Measurements from ENCODE around the gene FSD1.
"Not testable (repeated sequence)": the region's sequence is repeated elsewhere in the genome, so short reads cannot be mapped to it uniquely, and the experiment has no call there.

The FSD1 gene

GRCh38 chr19:4286141-4286540 lies 18.3 kb upstream of the FSD1 start:
- DNase-seq: not testable (repeated sequence)

- DNase-seq: no peak
Measured at GRCh38 chr19:4288091-4288777, 16.2 kb upstream of the FSD1 start.

GRCh38 chr19:4291184-4291732 lies 13.1 kb upstream of the FSD1 start:
- no peak for DNase-seq

- DNase-seq: no peak
Measured at GRCh38 chr19:4292515-4292914, 11.9 kb upstream of the FSD1 start.

GRCh38 chr19:4294389-4294788 lies 10.0 kb upstream of the FSD1 start:
- DNase-seq: no peak

DNA sequence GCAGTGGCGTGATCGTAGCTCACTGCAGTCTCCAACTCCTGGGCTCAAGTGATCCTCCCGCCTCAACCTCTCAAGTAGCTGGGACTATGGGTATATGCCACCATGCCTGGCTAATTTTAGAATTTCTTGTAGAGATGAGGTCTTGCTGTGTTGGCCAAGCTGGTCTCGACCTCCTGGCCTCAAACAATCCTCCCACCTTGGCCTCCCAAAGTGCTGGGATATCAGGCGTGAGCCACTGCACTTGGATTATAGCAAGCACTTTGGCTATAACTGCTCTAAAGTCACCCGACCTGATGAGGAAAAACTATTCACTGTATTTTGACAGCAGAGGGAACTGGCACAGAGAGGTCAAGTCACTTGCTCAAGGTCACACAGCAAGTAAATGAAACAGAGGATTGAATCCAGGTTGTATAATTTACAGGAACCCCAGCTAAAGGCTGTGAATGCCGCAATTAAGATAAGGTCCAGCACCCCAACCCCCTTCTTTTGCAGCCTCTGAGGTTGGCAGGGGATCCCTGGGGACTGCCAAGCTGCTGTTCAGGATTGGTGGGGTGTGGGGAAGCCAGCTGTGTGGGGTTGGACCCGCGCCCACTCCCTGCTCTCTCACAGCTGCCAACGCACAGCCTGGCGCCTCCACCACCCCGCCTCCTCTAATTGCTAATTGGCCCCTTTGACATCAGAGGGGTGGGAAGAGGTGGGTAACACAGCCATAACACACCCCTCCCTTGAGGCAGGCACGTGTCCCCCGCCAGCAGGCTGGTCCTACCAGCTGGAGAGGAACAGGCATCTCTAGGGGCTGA lies 8.2 kb upstream of the FSD1 start:
- DNase-seq: no peak

DNA sequence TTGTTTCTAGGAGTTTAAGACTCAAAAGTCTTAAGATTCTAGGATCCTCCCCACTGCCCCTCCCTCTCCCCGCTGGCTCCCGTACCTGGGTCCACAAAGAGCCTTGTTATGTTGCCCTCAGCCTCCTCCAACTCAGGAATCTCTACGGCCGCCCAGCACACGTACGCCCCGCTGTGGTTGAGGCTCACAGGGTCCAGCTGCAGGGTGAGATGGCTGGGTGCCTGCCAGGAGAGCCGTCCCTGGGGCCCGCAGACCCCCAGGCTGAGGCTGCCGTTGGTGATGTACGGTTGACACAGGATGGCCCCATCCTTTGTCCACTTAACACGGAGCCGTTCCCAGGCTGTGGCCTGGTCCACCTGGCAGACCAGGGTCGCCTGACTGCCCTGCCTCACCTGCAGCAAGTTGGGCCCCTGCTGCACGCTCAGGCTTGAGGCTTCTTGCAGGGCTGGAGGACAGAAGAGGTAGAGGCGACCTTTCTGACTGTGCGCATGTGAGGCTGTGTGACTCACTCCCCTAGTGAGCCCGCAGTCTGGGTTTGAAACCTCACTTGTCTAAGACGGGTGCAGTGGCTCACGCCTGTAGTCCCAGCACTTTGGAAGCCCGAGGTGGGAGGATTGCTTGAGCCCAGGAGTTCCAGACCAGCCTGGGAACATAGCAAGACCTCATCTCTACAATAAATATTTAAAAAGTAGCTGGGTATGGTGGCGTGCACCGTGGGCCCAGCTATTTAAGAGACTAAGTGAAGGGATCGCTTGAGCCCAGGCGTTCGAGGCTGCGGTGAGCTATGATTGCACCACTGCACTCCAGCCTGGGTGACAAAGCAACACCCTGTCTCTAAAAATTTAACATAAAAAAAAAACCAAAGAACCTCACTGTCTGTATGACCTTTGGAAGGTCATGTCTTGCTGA lies 6.2 kb upstream of the FSD1 start:
- DNase-seq: no peak

GRCh38 chr19:4298810-4299550 lies 5.4 kb upstream of the FSD1 start:
- no peak for DNase-seq

- DNase-seq: no peak
Measured at GRCh38 chr19:4300589-4300988, 3.8 kb upstream of the FSD1 start.

- no peak for DNase-seq
Measured at GRCh38 chr19:4301590-4302242, 2.7 kb upstream of the FSD1 start.

DNA sequence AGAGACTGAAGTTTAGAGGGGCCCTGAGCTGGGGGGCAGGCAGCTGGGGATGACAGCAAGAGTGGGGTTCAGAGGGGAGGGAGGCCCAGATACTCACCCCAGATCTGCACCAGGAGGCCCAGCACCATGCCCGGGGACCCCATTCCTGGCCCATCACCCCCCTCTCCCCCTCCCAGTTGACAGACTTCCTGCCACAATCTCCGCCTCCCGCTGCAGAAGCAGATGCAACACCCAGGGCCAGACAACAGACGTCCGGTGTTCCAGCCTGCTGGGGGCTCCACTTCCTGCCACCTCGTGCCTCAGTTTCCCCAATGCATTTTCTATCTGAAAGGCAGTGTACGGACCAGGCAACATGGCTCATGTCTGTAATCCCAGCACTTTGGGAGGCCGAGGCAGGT lies 2.2 kb upstream of the FSD1 start, which contains the start of gene TMIGD2:
TSS of gene TMIGD2 (minus strand) at position 147 of the 398 bp plus-strand sequence. CDS start at position 143, 4 bp downstream.
- DNase-seq: no peak

- no peak for DNase-seq
Measured at GRCh38 chr19:4303819-4304537, 420 bp upstream of the FSD1 start.

DNA sequence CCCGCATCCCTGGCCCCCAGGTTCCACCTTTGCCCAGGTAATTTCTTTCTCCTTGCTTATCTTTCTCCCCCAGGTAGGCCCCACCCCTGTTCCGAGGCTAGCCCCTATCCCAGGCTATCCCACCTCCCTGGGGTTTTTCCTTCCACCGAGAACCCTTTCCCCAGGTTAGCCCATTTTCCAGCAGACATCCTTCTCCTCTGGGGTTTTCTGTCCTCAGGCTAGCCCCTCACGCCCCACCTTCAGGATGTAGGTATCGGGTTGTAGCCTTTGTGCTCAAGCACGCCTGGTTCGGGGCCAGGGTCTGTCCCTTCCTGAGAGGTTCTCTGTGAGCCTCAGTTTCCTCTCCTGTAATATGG lies 837 bp downstream of the FSD1 start:
- no peak for DNase-seq

- no peak for DNase-seq
Measured at GRCh38 chr19:4305659-4306058, 1.3 kb downstream of the FSD1 start.

DNA sequence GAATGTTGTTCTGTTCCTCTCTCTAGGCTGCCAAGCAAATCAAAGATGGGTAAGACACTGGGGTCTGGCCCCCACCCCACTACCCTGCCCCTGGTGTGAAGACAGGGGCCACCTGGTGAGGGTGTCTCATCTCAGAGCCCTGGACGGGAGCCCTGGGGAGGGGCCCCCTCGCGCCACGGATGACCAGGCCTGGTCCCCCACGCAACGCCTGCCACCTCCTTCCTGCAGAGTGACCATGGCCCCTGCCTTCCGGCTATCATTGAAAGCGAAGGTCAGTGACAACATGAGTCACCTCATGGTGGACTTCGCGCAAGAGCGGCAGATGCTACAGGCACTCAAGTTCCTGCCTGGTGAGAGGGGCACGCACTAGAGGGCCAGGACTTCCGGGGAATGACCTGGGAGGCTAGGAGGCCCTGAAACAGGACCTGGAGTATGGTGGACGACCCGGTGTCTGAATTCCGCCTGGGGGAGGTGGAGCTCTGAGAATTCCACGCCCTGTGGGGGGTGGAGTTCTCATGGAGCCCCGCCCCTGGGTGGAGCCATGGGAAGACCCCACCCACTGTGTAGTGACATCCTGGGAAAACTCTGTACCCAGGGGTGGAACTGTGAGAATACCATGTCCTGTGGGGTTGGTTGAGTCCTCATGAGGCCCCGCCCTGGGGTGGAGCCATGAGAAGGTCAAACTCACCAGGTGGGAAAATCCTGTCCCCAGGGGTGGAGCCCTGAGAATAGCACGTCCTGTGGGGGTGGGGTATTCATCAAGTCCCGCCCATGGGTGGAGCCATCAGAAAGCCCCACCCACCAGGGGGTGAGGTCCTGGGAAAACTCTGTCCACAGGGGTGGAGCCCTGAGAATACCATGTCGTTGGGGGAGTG lies 6.1 kb downstream of the FSD1 start:
- DNase-seq: no peak

GRCh38 chr19:4313847-4314490 lies 9.6 kb downstream of the FSD1 start:
- DNase-seq: no peak

- DNase-seq: no peak
Measured at GRCh38 chr19:4316956-4317355, 12.6 kb downstream of the FSD1 start.

DNA sequence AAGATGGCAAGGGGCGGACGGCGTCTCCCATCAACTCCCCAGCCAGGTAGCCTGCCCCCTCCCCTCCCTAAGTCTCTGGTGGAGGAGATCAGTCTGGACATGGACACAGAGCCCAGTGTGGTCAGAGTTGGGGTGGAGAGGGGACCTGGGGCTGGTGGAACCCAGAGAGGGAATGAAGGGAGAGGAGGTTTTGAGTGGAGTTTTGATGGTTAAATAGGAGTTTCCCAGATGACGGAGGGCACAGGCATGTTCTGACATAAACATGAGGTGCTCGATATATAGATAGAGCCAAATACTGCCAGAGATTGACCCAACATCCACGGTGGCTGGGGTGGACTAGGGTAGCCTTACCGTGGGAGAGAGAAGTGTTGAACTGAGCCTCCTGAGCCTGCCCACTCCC lies 14.1 kb downstream of the FSD1 start:
- DNase-seq: no peak

DNA sequence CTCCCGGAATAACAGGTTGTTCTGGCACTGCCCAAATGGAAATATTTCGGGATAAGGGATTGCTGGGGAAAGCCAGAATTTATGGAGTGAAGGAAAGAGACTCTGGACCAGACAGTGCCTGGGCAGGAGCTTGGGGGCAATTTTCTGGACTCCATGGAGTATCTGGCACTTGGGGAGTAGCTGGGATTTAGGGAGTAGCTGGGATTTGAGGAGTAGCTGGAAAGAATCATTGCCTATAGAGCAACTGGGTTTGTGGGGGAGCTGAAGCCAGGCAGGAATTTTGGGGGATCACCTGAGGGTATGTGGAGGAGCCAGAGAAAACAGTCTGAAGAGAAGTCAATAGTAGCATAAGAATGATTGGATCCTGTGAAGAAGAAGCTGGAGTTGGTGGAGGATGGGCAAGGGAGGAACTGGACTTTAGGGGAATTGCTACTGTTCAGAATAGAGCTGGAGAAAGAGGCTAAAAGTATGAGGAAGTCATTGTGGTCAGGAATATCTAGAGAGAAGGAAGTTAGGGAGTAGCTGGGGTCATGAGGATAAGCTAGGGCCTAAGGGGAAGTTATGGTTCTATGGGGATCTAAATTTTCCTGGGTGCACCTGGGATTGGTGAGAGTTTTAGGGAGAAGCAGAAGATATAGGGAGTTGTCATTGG lies 14.8 kb downstream of the FSD1 start:
- DNase-seq: no peak
